NB4 (cell line): Measurements from ENCODE around the gene NTN1.

Source experiments
- CTCF ChIP-seq: IDR thresholded peaks from one replicate; pipeline ENCODE4 v1.5.1; 2012; ENCODE audit warnings: low read depth, low read length
- POLR2A ChIP-seq: IDR thresholded peaks from 2 replicates; pipeline ENCODE4 v1.6.1; 2011; ENCODE audit warnings: mild to moderate bottlenecking; ENCODE audit not compliant: insufficient read length; ENCODE audit errors: extremely low read depth

- TF ChIP-seq POLR2A, result no peak
- no peak for TF ChIP-seq CTCF
These were observed 223.0 kb downstream of the NTN1 start for GRCh38 chr17:9244066-9245052.
